Measurements from ENCODE around the gene ADAMTS12.

DNA sequence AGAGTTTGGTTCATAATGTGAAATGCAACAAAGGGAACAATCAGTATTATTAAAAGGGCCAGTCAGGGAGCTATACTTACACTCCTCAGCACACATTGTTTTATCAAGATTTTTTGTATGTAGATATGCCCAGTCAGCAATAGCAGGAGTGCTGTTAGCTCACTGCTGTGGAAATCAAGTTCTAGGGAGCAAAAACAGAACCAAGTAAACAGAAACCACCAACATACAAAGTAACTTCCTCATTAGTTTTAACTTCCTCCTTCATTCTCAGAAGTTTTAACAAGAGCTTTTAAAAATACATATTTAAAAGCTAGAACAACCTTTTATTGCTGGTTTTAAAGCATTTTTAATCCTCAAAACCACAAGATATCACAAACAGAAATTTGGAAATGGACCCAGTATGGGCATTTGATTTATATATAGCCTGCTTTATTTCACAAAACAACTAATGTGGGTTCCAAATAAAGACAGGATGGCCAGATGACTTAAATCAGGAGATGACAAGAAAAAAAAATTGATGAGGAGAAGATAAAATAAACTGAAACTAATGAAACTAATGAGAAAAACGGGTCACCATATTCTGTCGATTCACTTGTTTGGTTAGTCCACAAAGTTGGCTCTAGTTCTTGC is 178.5 kb downstream of the ADAMTS12 start:
- TF ChIP-seq, protein P1, sequence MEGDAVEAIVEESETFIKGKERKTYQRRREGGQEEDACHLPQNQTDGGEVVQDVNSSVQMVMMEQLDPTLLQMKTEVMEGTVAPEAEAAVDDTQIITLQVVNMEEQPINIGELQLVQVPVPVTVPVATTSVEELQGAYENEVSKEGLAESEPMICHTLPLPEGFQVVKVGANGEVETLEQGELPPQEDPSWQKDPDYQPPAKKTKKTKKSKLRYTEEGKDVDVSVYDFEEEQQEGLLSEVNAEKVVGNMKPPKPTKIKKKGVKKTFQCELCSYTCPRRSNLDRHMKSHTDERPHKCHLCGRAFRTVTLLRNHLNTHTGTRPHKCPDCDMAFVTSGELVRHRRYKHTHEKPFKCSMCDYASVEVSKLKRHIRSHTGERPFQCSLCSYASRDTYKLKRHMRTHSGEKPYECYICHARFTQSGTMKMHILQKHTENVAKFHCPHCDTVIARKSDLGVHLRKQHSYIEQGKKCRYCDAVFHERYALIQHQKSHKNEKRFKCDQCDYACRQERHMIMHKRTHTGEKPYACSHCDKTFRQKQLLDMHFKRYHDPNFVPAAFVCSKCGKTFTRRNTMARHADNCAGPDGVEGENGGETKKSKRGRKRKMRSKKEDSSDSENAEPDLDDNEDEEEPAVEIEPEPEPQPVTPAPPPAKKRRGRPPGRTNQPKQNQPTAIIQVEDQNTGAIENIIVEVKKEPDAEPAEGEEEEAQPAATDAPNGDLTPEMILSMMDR (IDR thresholded peaks at IDR 0.05 in 4 of 5, conservative IDR thresholded peaks at IDR 0.05 in 1 of 5), result no peak
- no peak for TF ChIP-seq POLR2A (IDR thresholded peaks at IDR 0.05)
